HUES48 (cell line): ENCODE results near the gene SH3RF1.

Experiments used
- H3K27ac ChIP-seq: one replicate; pipeline ENCODE4 v1.7.0; 2013; ENCODE audit warnings: low read depth, low read length, inconsistent platforms
- H3K27me3 ChIP-seq: 2 replicates; pipeline ENCODE4 v1.6.1; 2013; ENCODE audit warnings: mild to moderate bottlenecking, low read length; ENCODE audit not compliant: control insufficient read depth, insufficient read depth
- H3K36me3 ChIP-seq: 2 replicates; pipeline ENCODE4 v1.6.1; 2013; ENCODE audit warnings: low read length; ENCODE audit not compliant: control insufficient read depth, insufficient read depth
- H3K4me1 ChIP-seq: 2 replicates; pipeline ENCODE4 v1.6.1; 2013; ENCODE audit warnings: mild to moderate bottlenecking, low read length; ENCODE audit not compliant: control insufficient read depth, insufficient read depth
- H3K4me3 ChIP-seq: 2 replicates; pipeline ENCODE4 v1.5.1; 2013; ENCODE audit warnings: mild to moderate bottlenecking, low read depth, low read length
- H3K9ac ChIP-seq: 2 replicates; pipeline ENCODE4 v1.6.1; 2013; ENCODE audit warnings: mild to moderate bottlenecking, low read depth, low read length, moderate library complexity
- H3K9me3 ChIP-seq: 2 replicates; pipeline ENCODE4 v1.6.1; 2013; ENCODE audit warnings: low read length; ENCODE audit not compliant: control insufficient read depth, insufficient read depth

Gene SH3RF1

GRCh38 chr4:169174247-169174646 lies 96.5 kb downstream of the SH3RF1 start:
- Histone ChIP-seq H3K9ac (no peak overlapping the region), H3K27me3 (no peaks in the 10 kb centered on the region), H3K36me3 (no peaks in the 10 kb centered on the region), H3K4me3 (no peak overlapping the region), H3K4me1 (peaks cover 11% of the 10 kb centered on the region; the same call in 1 of the 2 replicates), H3K9me3 (no peaks in the 10 kb centered on the region), H3K27ac (no peak overlapping the region)

GRCh38 chr4:169167957-169168858 lies 102.5 kb downstream of the SH3RF1 start:
- no peak overlapping the region for H3K9ac ChIP-seq
- no peaks in the 10 kb centered on the region for H3K27me3 ChIP-seq
- H3K36me3 ChIP-seq = no peaks in the 10 kb centered on the region
- no peaks in the 10 kb centered on the region for H3K9me3 ChIP-seq
- H3K27ac ChIP-seq = no peak overlapping the region
- no peaks in the 10 kb centered on the region for H3K4me1 ChIP-seq
- H3K4me3 ChIP-seq = no peak overlapping the region

- Histone ChIP-seq H3K4me3 (no peak overlapping the region), H3K27me3 (no peaks in the 10 kb centered on the region), H3K36me3 (no peaks in the 10 kb centered on the region), H3K9ac (no peak overlapping the region), H3K4me1 (0 out of 2 replicates have a peak, but pooled peaks cover 3% of the 10 kb centered on the region), H3K9me3 (no peaks in the 10 kb centered on the region), H3K27ac (no peak overlapping the region)
These were observed 105.9 kb downstream of the SH3RF1 start for GRCh38 chr4:169164669-169165415.

- Histone ChIP-seq H3K4me1 (peaks cover 8% of the 10 kb centered on the region; the same call in 1 of the 2 replicates), H3K9ac (no peak overlapping the region), H3K4me3 (no peak overlapping the region), H3K36me3 (no peaks in the 10 kb centered on the region), H3K27ac (no peak overlapping the region), H3K27me3 (no peaks in the 10 kb centered on the region), H3K9me3 (no peaks in the 10 kb centered on the region)
These were observed 106.6 kb downstream of the SH3RF1 start for GRCh38 chr4:169163947-169164668.

GRCh38 chr4:169163495-169163894 lies 107.3 kb downstream of the SH3RF1 start:
- Histone ChIP-seq H3K27ac (no peak overlapping the region), H3K9me3 (no peaks in the 10 kb centered on the region)

GRCh38 chr4:169160825-169161224 lies 109.9 kb downstream of the SH3RF1 start:
- no peaks in the 10 kb centered on the region; the same call in 1 of the 2 replicates for H3K36me3 ChIP-seq
- no peaks in the 10 kb centered on the region for H3K27me3 ChIP-seq
- H3K4me1 ChIP-seq = peaks cover 8% of the 10 kb centered on the region; the same call in 1 of the 2 replicates
- no peaks in the 10 kb centered on the region for H3K9me3 ChIP-seq
- H3K27ac ChIP-seq = no peak overlapping the region
- H3K9ac ChIP-seq = no peak overlapping the region
- H3K4me3 ChIP-seq = no peak overlapping the region

More at GRCh38 chr4:169163495-169163894, 107.3 kb downstream of the SH3RF1 start:
- Histone ChIP-seq H3K27me3 (no peaks in the 10 kb centered on the region), H3K4me3 (no peak overlapping the region), H3K36me3 (no peaks in the 10 kb centered on the region), H3K4me1 (peaks cover 8% of the 10 kb centered on the region; the same call in 1 of the 2 replicates), H3K9ac (no peak overlapping the region)

GRCh38 chr4:169159624-169160171 lies 111.1 kb downstream of the SH3RF1 start:
- Histone ChIP-seq H3K36me3 (peaks cover 10% of the 10 kb centered on the region), H3K27me3 (no peaks in the 10 kb centered on the region), H3K4me1 (peaks cover 8% of the 10 kb centered on the region; the same call in 1 of the 2 replicates), H3K27ac (no peak overlapping the region), H3K9ac (no peak overlapping the region), H3K4me3 (no peak overlapping the region), H3K9me3 (no peaks in the 10 kb centered on the region)

- Histone ChIP-seq H3K36me3 (peaks cover 11% of the 10 kb centered on the region), H3K4me3 (no peak overlapping the region), H3K4me1 (peaks cover 8% of the 10 kb centered on the region; the same call in 1 of the 2 replicates), H3K9me3 (no peaks in the 10 kb centered on the region), H3K9ac (no peak overlapping the region), H3K27me3 (no peaks in the 10 kb centered on the region), H3K27ac (no peak overlapping the region)
These were observed 111.9 kb downstream of the SH3RF1 start for GRCh38 chr4:169158861-169159260.

GRCh38 chr4:169158046-169158445 lies 112.7 kb downstream of the SH3RF1 start:
- Histone ChIP-seq H3K4me3 (no peak overlapping the region), H3K9ac (no peak overlapping the region), H3K9me3 (no peaks in the 10 kb centered on the region), H3K4me1 (peaks cover 8% of the 10 kb centered on the region; the same call in 1 of the 2 replicates), H3K27me3 (no peaks in the 10 kb centered on the region), H3K27ac (no peak overlapping the region), H3K36me3 (peaks cover 11% of the 10 kb centered on the region)

GRCh38 chr4:169156392-169156791 lies 114.4 kb downstream of the SH3RF1 start:
- H3K4me3 ChIP-seq = no peak overlapping the region
- H3K27ac ChIP-seq = no peak overlapping the region
- H3K27me3 ChIP-seq = no peaks in the 10 kb centered on the region
- no peaks in the 10 kb centered on the region for H3K9me3 ChIP-seq
- H3K9ac ChIP-seq = no peak overlapping the region
- peaks cover 8% of the 10 kb centered on the region; the same call in 1 of the 2 replicates for H3K4me1 ChIP-seq
- H3K36me3 ChIP-seq = peaks cover 11% of the 10 kb centered on the region
